Measurements from ENCODE around the gene MME.

MME gene

DNA sequence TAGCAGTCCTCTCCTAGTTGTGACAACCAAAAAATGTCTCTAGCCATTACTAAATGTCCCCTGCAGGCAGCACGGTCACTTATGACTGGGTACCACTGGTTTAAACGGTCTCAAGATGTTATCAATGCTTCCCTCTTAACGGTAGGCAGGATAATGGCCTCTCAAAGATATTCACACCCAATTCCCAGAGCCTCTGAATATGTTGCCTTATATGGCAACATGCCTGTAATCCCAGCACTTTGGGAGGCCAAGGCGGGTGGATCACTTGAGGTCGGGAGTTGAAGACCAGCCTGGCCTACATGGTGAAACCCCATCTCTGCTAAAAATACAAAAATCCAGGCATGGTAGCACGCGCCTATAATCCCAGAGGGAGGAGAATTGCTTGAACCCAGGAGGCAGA, 9.4 kb downstream of the MME start:
- TF ChIP-seq SNAI2 (CRISPR knock-in tag; IDR thresholded peaks at IDR 0.05) (no peak), OSR1 (CRISPR knock-in tag; IDR thresholded peaks at IDR 0.05) (no peak), BACH2 (CRISPR knock-in tag; IDR thresholded peaks at IDR 0.05; ENCODE audit: borderline replicate concordance) (no peak), TSHZ2 (CRISPR knock-in tag; IDR thresholded peaks at IDR 0.05) (no peak), ZC3H10 (CRISPR knock-in tag; IDR thresholded peaks at IDR 0.05) (no peak), CREB5 (CRISPR knock-in tag; IDR thresholded peaks at IDR 0.05; ENCODE audit: low read depth) (no peak), ARNTL (CRISPR knock-in tag; IDR thresholded peaks at IDR 0.05; ENCODE audit: borderline replicate concordance, low read depth) (no peak), CSDC2 (CRISPR knock-in tag; IDR thresholded peaks at IDR 0.05) (no peak), ZNF8 (CRISPR knock-in tag; IDR thresholded peaks at IDR 0.05) (no peak)
- TF ChIP-seq, protein P1, sequence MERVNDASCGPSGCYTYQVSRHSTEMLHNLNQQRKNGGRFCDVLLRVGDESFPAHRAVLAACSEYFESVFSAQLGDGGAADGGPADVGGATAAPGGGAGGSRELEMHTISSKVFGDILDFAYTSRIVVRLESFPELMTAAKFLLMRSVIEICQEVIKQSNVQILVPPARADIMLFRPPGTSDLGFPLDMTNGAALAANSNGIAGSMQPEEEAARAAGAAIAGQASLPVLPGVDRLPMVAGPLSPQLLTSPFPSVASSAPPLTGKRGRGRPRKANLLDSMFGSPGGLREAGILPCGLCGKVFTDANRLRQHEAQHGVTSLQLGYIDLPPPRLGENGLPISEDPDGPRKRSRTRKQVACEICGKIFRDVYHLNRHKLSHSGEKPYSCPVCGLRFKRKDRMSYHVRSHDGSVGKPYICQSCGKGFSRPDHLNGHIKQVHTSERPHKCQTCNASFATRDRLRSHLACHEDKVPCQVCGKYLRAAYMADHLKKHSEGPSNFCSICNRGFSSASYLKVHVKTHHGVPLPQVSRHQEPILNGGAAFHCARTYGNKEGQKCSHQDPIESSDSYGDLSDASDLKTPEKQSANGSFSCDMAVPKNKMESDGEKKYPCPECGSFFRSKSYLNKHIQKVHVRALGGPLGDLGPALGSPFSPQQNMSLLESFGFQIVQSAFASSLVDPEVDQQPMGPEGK (CRISPR knock-in tag; IDR thresholded peaks at IDR 0.05; ENCODE audit: borderline replicate concordance) = no peak
- no peak for ATAC-seq

- TF ChIP-seq ZNF70 (CRISPR knock-in tag; IDR thresholded peaks at IDR 0.05) = no peak
- no peak for TF ChIP-seq ESRRG (CRISPR knock-in tag; IDR thresholded peaks at IDR 0.05)
- TF ChIP-seq ZNF565 (CRISPR knock-in tag; conservative IDR thresholded peaks at IDR 0.05; ENCODE audit: low read depth) = no peak
- no peak for TF ChIP-seq POU6F1 (CRISPR knock-in tag; IDR thresholded peaks at IDR 0.05; ENCODE audit: borderline replicate concordance, low read depth)
- TF ChIP-seq SNAI2 (CRISPR knock-in tag; IDR thresholded peaks at IDR 0.05) = no peak
- TF ChIP-seq ZC3H10 (CRISPR knock-in tag; IDR thresholded peaks at IDR 0.05) = no peak
- TF ChIP-seq, protein P1 (CRISPR knock-in tag; IDR thresholded peaks at IDR 0.05; ENCODE audit: borderline replicate concordance) = no peak
- no peak for TF ChIP-seq BACH2 (CRISPR knock-in tag; IDR thresholded peaks at IDR 0.05; ENCODE audit: borderline replicate concordance)
- TF ChIP-seq ZNF8 (CRISPR knock-in tag; IDR thresholded peaks at IDR 0.05) = no peak
- no peak for TF ChIP-seq ARNTL (CRISPR knock-in tag; IDR thresholded peaks at IDR 0.05; ENCODE audit: borderline replicate concordance, low read depth)
- TF ChIP-seq ZFP30 (CRISPR knock-in tag; IDR thresholded peaks at IDR 0.05) = no peak
- TF ChIP-seq GLIS3 (CRISPR knock-in tag; IDR thresholded peaks at IDR 0.05) = no peak
- TF ChIP-seq CSDC2 (CRISPR knock-in tag; IDR thresholded peaks at IDR 0.05) = no peak
- no peak for ATAC-seq
These were observed 13.1 kb downstream of the MME start for GRCh38 chr3:155093261-155093660.

GRCh38 chr3:155096303-155097008, 16.3 kb downstream of the MME start:
- ATAC-seq = no peak
- TF ChIP-seq TOX (CRISPR knock-in tag; IDR thresholded peaks at IDR 0.05; ENCODE audit: borderline replicate concordance) (no peak), CREB5 (CRISPR knock-in tag; IDR thresholded peaks at IDR 0.05; ENCODE audit: low read depth) (no peak), ESRRG (CRISPR knock-in tag; IDR thresholded peaks at IDR 0.05) (no peak), ZNF8 (CRISPR knock-in tag; IDR thresholded peaks at IDR 0.05) (no peak), SNAI2 (CRISPR knock-in tag; IDR thresholded peaks at IDR 0.05) (no peak), CSRNP3 (CRISPR knock-in tag; IDR thresholded peaks at IDR 0.05) (no peak), ZNF70 (CRISPR knock-in tag; IDR thresholded peaks at IDR 0.05) (no peak), OSR1 (CRISPR knock-in tag; IDR thresholded peaks at IDR 0.05) (no peak), RARB (CRISPR knock-in tag; IDR thresholded peaks at IDR 0.05) (no peak), PPARA (CRISPR knock-in tag; IDR thresholded peaks at IDR 0.05; ENCODE audit: borderline replicate concordance) (no peak)
- TF ChIP-seq, protein P1 (CRISPR knock-in tag; IDR thresholded peaks at IDR 0.05; ENCODE audit: borderline replicate concordance) = no peak

Data from SK-N-SH treated with all-trans-retinoic acid at 6 μM for 48 hours (cell line).